ENCODE measurements around the gene TNFRSF4. TPM values are rescaled to one million over a fixed set of nuclear protein-coding genes. Genes with fewer than 3 reads are reported as not detected.

TNFRSF4 gene
- total RNA-seq, 1 donor from 2014 or later, result 0.36 TPM

DNA sequence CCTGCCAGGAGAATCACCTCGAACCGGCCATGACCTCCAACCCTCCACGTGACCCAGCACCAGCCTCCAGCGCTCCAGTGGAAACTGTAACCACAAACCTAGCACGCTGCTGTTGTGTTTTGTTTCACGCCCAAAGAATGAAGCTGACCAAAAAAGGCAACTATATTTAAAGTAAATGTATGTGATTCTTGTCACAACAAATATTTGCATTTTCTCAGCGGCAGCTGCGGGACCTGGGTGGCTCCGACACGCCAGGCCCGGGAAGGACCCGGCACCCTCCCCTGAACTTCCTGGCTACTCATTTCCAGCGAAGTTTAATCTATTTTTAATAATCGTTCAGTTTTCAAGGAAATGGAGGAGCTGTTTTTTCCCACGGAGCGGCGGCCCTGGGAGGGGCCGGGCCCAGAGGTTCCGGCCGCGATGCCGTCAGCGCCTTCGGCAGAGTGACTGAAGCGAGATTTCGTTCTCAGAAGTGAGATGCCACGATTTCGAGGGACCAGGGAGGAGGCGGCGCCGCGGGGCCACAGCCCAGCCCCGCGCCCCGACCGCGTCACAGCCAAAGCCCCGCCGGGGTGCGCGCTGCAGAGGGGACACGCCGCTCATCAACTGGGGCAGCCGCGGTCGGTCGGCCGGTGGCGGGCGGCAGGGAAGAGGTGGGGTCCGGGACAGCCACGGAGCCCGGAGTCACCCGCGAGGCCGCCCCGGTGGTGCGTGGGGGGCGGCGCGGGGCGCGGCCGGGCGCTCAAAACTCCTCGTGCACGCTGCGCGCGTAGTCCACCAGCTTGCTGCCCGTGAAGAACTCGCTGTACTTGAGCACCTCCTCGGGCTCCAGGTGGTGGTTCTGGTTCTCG is 3.0 kb upstream of the TNFRSF4 start:
- no peak for ATAC-seq

DNA sequence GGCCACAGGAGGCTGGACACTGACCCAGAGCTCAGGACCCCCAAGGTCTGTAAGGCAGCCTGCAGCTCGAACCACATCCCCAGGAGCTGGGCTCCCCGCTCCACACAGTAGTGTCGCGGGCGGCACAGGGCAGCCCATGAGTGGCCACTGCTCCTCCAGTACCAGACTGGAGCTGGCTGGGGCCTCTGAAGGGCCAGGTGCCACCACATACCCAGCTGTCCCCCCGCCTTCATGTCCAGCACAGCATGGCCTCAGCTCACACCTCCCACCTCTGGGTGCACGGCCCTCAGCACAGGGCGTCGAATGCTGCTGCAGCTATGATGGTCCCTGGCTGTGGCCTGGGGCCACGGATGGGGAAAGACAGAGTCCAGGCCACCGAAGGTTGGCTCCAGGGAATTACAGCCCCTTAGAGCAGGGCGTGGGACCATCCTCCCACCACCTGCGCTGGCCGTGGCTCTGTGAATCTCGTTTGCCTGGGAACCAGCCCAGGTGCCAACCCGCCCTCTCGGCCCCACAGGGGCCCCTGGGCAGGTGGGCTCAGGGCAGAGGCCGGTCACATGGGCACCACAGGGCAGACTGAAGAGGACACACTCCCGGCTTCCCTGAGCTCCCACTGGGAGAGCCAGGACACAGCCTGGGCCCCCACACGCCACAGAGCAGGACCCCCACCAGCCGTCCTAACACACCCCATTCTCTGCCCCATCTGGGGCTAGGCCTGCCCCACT is 2.1 kb upstream of the TNFRSF4 start:
- ATAC-seq, result no peak

DNA sequence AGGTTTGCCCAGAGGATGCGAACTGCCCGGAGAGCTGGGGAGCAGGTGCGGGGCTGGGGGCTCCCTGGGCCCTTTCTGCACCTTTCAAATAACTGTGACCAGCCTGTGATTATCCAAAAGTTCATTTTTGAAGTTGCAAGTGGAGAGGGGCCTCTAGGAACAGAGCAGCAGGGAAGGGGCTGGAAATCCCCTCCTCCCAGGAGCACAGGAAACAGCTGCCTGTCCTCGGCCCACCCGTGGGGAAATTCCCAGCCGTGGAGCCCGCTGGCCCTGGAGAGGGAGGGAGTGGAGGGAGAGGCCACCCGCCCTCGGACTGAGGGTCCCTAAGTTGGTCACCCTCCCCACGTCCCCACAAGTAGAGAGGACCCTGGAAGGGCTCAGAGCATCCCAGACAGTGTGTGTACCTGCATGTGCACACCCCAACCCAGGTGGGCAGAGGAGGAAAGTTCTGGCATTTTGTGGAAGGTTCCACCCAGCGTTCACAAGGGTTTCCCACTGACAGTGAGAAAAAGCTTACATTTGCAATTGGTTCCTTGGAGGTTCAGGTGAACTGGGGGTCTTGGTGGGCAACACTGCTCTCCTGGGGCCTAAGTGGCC is 1.2 kb upstream of the TNFRSF4 start:
- ATAC-seq, result no peak

DNA sequence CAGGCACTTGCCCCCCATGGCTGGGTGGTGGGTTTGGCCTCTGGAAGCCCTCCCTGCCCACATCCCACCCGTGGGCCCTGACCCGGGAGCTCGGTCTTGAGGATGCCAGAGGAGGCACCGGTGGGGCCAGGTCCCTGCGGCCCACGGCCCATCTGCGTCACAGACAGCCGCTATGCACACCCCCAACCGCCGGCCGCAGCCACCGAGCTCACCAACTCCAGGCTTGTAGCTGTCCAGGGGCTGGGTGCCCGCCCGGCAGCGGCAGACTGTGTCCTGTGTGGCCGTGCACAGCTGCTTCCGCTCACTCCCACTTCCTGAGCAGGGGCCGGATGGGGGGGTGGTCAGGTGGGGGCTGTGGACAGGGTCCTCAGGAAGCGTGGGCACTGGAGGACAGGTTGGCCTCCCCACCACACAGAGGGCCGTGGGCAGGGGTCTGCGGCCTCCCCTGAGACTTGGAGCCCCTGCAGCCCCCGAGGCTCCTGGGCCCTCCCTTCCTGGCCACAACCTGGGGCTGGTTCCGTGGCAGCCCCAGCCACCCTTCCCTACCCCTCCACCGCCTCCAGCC is 1.1 kb downstream of the TNFRSF4 start:
- peak; percentile 15 for ATAC-seq

DNA sequence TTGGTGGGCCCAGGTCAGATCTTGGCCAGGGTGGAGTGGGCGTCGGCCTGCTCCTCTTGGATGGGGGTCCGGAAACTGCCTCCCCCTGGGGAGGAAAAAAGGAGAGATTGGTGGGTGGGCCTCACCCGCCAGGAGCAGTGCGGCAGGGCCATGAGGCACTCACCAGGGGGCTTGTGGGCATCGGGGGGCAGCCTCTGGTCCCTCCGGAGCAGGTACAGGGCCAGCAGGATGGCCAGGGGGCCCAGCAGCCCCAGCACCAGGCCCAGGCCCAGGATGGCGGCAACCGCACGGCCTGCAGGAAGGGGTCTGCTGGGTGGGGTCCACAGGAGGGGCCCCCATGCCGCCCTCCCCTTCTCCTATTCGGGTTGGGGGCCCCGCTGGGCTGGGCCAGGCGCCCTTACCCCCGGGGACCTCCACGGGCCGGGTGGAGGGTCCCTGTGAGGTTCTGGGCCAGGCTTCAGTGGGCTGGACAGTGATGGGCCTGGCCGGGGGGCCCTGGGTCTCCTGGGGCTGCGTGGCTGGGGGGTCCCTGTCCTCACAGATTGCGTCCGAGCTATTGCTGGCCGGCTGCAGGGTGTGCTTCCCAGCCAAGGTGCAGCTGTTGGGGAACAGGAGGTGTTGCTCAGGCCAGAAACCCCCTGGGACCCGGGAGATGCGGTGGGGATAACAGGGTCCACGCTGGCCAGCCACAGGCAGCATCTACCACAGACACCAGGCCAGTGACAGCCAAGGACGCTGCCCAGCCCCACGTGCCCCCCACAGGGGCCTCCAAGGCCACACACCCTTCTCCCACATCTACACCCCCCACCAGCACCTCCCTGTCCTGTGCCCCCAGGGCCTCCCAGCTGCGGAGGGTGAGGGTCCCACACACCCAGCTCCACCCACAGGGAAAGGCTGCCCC is 2.2 kb downstream of the TNFRSF4 start:
- ATAC-seq, result no peak

DNA sequence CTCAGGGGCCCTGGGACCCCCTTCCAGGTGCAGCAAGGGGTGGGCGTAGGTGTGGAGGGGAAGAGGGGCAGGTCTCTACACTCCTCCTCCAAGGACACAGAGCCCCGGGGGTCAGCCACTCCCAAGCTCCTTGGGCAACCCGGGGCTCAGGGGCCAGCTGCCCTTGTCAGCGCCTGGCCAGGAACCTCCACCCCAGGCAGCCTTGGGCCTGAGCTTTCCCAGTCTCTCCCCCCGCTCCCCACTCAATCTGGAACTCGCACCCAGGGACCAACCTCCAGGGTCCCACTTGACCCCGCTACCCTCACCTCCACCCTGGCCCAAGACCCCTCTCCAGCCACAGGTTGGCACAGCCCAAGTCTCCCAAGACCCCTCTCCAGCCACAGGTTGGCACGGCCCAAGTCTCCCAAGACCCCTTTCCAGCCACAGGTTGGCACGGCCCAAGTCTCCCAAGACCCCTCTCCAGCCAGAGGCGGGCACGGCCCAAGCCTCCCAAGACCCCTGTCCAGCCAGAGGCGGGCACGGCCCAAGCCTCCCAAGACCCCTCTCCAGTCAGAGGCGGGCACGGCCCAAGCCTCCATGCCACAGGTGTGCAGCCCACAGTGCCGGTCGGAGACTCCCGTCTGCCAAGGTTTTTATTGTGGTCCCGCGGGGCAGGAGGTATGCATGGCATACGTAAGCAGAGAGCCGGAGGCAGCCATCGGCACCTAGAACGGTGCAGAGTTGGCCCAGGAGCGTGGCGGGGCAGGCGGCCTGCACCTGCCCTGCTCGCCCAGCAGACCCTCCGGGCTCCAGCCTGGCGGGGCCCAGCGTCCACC is 3.0 kb downstream of the TNFRSF4 start:
- ATAC-seq, result no peak

DNA sequence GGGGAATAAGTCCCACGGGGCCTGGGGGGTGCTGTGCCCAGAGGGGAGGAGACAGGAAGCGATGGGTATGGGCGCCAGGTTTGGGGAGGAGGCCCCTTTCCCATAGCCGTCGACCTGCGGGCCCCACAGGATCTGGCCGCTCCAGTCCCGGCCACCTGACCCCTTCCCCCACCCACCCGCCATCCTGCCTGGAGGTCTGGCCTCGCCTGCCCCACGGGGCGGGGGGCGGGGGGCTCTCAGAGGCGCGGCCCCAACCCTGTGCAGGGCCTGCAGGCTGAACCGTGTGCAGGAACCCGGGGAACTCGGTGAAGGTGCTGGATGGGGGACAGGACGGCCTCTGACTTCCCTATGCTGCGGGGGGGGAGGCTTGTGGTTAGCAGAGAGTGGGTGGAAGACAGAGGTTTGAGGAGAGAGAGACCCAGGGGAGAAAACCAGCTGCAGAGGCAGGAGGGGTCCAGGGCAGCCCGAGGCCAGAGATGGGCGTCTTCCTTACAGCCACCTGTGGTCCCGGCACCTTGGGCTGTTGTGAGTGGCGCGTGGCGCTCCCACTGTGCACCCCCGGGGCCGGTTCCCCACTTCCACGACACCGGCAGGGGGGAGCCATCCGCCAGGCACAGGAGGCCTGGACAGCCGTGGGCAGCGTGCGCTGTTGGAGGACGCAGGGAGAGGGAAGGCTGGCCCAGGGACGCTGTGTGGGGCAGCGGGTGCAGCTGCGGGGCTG is 5.1 kb downstream of the TNFRSF4 start:
- no peak for ATAC-seq

DNA sequence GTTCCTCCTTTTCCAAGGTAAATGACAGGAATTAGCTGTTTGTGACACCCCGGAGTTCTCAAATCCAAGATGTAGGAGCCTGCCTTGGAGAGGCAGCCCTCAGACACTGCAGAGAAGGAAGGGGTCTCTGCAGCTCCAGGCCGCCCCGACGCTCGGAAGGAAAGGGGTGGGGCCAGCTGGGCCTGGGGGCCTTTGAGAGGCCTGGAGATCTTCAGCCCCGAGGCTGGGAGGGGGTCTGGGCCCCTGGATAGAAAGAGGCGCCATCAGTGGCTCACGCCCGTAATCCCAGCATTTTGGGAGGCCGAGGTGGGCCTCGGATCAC is 6.4 kb downstream of the TNFRSF4 start:
- ATAC-seq, result no peak

DNA sequence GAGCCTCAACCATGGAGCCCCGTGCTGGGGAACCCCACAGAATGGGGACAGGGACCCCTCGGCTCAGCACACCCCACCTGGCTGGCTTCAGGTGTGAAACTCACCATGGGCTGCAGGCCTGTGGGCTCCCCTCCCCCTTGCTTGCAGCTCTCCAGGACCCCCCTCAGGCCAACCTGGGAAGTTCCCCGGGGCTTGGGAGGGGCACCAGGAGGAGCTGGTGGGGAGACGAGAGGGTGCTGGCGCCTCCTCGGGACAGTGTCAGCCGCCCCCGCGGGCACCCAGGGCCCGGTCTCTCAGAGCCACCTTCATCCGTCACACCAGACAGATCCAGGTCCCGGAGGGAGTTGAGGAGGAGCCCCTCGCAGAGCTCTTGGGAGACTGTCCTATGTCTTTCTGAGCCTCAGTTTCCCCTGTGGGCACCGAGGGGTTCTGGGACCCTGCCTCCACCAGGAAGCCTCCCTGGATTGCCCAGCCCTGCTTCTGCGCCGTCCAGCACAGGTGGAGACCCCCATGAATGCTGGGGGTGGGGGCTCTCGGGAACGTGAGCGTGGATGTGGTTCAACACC is 6.9 kb downstream of the TNFRSF4 start:
- no peak for ATAC-seq

DNA sequence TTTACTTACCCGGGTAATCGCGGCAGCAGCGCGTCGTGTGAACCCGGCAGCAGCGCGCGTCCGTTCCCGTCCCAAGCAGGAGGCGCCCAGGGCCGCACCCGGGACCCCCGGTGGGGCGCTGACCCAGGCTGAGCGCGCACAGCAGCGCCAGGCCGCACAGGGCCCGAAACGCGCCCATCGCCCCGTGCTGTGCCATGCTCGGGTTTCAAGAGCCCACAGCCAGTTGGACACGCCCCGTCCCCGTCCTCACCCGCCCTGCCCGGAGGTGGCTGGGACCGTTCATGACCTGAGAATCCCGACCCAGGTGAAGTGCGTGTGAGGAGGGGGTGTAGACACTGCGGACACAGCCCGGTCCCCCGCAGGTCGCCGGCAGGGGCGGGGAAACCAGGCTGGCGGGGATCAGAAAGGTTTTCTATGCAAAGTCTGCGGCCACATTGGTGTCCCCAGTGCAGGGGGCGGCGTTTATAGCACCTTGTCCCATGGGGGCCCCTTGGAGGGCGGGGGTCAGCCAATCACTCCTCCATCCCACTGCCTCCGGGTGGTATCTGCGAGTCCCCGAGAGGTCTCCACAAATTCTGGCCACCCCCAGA is 7.5 kb downstream of the TNFRSF4 start, which contains the start of gene TNFRSF18:
Gene TNFRSF18, minus strand, starts transcription at position 217 of the 590 bp plus-strand sequence. Its CDS starts 21 bp downstream, at position 196.
- peak; percentile 32 for ATAC-seq

DNA sequence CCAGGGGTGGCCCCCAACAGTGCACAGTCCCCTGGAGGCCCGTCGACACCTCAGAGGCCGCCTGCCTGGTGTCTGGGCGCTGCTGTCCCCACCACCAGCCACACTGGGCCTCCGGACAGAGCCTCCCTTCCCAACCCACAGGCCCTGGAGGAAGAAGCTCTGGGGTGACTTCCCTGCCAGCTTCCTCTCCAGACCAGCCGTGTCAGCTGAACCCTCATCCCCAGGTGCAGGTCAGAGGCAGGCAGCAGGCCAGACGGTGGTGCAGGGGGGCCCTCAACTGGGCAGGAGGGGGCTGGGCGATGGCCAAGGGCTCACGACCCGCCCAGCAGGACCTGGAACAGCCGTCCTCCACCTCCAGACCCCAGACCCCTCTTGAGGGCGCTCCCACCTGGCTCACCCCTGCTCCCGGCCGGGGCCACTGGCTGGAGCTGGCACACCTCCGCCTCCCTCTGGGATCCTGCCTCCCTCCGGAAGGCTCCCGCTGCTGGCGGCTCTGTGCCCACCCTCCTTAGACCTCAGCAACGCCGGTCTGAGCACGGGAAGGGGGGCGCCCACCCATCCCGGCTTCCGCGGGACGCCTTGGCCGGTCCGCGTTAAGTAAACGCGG is 8.1 kb downstream of the TNFRSF4 start:
- no peak for ATAC-seq

DNA sequence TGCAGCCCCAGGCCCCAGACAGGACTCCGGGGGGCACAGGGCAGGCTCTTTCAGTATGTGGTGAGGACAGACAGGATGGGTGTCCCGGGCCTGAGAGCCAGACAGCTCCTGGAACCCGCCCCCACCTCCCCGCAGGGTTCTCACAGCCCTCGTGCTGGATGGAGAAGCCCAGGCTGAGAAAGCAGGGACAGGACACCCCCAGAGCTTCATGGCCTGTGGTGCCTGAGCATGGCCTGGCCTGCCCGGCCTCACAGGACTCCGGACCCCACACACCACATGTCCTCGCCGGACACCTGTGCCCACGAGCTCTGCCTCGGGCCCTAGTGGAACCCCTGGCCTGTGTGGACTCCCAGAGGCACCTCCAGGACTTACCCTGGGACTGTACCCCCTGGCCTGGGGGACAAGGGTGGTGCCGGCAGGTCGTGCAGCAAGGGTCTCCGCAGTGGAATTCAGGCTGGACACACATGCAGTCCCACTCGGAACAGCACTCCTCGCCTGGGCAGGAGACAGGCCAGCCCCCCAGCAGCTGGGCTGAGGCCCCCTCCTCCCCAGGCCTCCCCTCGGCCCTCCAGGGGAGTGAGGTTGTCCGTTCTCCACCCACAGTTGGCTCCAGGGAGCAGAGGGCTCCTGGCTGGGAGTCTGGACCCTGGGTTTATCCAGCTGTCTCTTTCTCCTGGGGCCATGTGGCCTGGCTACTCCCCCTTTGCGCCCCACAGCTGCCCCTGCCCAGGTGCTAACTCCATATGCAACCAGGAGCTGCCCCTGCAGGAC is 8.8 kb downstream of the TNFRSF4 start:
- ATAC-seq, result no peak

DNA sequence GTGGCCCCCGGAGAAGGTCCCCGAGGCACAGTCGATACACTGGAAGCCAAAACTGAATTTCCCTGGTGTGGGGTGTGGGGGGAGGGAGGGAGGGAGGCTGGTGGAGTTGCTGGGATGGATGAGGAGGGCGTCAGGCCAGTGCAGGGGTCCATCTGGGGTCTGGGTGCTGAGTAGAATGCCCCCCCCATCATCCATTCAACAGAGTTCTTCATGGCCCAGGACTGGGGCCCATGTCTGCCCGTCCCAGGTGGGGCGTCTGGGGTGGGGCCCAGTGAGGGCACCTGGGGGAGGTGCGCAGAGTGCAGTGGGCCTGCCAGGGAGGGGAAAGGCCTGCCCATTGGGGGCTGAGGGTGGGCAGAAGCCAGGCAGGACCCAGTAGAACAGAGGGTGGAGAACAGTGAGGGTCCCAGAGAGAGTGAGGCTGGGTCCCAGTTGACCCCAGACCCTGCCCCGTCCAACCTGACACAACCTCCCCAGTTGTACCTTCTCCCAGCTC is 9.5 kb downstream of the TNFRSF4 start:
- ATAC-seq, result no peak

DNA sequence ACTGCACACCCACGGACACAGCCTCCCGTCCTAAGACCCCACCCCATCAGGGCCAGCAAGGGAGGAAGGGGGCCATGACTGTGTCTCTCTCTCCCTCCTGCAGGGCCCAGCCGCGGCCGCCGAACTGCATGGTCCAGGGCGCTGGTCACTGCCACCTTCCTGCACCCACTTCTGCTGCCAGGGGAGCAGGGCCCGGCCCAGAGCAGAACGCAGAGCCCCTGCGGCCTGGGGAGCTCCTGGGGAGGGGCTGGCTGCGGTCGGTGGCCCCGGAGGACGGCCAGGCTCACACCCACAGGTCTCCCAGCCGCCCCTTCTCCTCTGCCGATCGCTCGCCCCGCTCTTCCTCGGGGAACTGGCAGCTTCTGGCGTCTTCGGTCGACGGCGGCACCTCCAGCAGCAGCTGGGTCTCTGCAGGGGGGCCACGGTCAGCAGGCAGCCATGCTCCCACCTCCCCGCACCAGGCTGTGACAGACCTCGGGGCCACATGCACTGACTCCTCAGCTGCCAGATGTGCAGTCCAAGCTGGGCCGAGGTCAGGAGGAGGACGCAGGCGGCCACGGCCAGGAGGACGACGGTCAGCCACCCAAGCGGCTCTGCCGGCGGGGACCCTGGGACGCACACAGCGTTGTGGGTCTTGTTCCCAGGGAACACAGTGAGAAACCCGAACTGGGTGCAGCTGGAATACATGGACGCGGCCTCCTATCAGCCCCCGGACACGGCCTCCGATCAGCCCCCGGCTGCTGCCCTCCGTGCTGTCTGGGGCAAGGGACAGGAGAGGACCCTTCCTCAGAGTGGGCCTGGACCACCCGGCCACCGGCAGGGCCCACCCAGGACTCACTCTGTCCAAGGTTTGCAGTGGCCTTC is 10.2 kb downstream of the TNFRSF4 start:
- ATAC-seq, result no peak

DNA sequence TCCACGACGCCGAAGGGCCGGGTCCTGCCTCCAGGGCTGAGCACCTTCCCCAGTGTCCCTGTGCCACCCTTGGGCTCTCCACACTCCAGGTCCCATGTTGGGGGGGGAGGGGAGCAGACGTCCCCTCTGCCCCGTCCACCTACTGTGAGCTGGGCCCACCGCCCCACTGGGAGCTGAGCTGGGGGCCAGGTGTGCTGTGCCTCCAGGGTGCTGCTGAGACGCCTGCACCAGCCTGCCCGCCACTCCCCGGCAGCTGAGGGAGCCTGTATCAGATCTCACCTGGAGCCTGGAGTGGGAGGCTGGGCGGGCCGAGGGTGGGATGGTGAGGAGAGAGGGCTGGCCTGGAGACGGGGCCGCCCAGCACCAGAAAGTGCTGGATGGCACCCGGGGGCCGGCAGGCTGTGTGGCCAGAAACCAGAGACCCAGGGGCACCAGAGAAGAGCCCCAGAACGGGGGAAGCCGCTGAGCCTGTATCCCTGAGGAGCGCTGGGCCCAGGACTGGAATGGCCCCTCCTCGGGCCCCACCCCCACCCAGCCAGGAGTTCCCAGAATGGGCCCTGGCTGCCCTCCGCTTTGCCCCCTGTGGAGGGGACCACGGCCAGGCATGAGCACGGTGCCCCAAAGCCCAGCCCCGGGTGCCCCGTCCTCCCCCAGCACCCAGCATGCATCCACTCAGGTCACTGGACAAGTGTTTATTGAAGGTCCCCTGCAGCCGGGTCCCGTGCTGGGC is 11.0 kb downstream of the TNFRSF4 start:
- peak; percentile 33 for ATAC-seq

Measured in esophagus mucosa (tissue), 1 donor.